GM19468 (cell line): ENCODE measurements around the gene NEGR1.

Experiments used
- ATAC-seq: cut with Tn5 transposase; IDR thresholded peaks from one replicate; pipeline ENCODE4 v1.9.1; 2021; ENCODE audit warnings: mild to moderate bottlenecking, moderate library complexity, moderate number of reproducible peaks; ENCODE audit not compliant: unreplicated experiment; ENCODE audit errors: extremely low read depth

NEGR1 gene

DNA sequence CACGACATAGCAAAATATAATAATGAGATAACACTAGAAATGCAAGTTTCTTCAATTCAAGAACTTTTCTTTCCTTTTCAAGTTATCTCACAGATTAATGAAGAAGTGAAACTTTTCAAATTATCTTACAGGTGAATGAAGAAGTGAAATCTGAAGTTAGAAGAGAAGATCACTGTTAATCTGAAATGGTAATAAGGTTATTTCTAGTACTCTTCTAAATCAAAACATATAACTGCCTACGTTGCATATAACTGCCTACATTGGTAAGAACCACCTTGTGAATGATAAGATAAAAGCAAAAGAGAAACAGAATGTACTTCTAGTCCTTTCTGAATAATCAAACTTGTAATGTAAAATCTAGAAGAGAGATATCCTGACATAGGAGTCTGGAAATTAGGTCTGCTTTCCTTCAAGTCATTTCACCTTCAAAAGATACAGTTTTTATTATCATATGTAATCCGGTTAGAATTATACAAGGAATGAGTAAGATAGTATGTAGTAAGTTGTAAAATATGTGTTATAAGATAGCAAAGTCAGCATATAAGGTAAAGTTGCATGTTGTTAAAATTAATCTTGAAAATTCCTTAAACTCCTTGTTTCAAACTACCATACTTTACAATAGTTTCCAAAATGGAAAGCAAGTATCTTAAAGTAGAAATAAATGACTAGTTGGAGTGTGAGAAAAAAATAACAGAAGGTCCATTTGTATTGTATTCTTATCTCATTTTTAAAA is 679.1 kb downstream of the NEGR1 start:
- ATAC-seq, result no peak

GRCh38 chr1:71600023-71600422 is 682.3 kb downstream of the NEGR1 start:
- no peak for ATAC-seq

DNA sequence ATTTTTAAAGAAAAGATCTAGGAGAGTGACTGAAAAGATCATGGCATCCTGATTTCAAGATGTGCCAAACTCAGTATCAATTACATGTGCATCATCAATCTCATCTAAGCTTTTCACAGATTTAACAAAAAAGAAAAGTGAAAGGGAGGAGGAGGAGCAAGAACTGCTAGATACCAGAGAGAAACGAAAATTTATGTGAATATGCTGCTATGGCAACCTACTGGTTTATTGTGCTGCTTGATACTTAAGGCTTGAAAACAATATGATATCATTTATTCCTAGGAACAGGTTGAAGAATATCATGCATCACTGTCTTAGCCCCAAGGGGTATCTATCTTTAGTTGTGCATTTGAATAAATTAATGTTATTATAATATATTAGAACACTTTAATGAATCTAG is 683.0 kb downstream of the NEGR1 start:
- no peak for ATAC-seq

DNA sequence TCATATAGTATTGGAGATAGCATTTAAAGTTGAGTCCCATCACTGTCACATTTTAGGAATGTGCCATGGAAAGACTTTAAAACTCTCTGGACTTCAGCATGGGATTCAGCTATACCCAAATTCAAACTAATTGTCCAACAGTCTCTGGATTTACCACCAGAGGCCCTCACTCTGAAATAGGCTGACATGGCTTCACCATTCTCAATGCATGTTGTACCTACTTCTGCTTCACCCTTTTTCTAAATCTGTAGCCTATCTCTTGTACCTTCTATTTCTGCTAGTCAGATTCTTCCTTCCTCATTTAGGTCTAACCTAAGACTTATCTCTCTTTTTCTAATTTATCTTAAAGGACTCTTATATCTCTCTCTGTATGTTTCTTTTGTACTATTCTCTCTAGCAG is 688.8 kb downstream of the NEGR1 start:
- no peak for ATAC-seq

- no peak for ATAC-seq
These were observed 689.6 kb downstream of the NEGR1 start for GRCh38 chr1:71592646-71593274.

- no peak for ATAC-seq
These were observed 693.3 kb downstream of the NEGR1 start for GRCh38 chr1:71589005-71589404.

GRCh38 chr1:71587961-71588360 is 694.4 kb downstream of the NEGR1 start:
- no peak for ATAC-seq

DNA sequence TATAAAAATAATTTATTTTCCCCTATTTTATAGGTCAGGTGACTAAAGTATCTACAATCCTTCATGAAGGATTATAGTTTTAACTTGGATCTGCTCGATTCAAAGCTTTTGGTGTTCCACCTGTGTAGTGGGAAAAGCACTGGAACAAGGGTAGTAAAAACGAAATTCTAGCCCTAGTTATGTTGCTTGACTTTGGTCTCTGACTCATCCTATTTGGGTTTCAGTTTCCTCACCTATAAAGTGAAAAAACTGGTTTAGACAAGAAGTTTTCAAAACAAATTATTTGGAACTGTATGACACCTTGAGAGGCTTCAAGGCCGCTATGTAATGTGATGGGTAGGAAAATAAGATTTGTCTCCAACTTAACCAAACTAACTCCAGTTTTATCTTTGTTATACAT is 696.3 kb downstream of the NEGR1 start:
- no peak for ATAC-seq

DNA sequence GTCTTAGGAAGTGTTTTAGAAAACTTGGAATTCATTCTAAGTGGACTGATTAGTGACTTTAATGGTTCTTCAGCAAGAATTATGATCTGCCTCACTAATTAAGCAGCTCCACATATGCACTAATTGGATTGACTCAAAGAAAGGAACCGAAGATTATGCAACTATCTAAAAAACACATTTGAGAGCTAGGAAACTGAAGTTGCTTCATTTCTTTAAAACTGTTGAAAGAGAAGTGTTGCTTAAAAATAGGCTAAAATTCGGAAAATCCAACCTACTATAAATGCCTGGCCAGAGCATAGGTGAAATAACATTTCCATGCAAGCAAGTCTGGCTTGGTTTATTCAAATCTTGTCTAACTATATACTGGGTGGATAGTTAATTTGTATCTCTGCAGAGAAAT is 698.6 kb downstream of the NEGR1 start:
- no peak for ATAC-seq

DNA sequence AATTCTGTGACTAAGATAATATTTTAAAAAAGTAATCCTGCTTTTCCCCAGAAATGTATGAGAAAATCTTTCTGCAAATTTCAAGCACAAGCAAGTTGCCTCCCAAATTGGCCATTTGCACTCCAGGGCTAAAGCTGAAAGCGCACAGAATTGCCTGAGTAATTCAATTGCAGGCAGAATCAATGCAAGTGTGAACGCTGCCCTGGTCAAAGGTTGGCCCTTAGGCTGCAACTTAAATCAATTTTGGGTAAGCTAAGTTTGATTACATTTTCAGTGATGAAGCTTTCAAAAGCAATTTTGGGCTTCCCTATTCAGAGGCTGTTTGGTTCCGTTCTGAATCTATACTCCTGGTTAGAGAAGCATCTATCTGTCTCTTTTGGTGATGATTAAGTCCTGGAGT is 699.7 kb downstream of the NEGR1 start:
- no peak for ATAC-seq

GRCh38 chr1:71577451-71578131 is 704.7 kb downstream of the NEGR1 start:
- no peak for ATAC-seq

DNA sequence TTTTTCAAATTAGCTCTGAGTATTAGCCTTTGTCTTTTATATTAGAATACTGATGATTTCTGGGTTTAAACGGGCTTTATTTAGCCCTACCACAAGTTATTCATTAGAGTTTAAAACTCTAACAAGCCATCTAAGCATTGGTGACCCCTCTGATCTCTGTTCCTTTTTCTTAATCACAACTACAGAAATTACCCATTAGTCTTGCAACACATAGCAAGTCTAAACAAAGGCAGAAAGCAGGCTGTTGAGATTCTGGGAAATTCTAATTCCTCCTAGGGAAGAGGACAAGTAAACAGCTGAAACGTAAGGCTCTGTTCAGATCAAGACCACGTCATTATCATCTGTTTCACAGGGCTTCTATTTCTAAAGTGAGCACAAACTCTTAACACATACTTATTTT is 710.3 kb downstream of the NEGR1 start:
- no peak for ATAC-seq

DNA sequence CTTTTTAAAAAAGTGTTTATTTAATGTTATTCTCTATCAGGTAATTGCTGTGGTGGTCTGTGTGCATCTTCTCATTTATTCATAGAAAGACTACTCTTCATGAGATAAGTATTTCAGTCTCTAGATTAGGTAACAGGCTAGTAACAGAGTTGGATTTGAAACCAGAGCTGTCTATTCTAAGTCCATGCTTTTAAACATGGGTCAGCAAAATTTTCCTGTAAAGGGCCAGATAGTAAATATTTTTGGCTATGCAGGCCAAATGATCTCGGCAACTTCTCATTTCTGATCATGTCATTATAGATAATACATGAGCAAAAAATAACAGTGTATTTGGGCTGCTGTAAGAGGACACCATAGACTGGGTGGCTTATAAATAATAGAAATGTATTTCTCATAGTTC is 715.9 kb downstream of the NEGR1 start:
- ATAC-seq, result no peak

DNA sequence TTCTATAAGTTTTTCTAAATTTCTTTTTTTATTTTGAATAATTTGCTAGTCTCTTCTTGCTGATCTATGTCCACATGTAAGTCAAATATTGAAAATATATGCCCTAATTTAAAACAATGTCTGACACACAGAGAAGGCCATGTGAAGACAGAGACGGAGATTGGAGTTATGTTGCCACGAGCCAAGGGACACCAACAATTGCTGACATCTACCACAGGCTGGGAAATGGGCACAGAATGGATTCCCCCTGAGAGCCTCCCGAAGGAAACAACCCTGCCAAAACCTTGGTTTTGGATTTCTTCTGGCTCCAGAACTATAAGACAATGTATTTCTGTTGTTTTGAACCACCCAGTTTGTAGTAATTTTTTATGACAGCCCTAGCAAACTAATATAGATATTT is 716.5 kb downstream of the NEGR1 start:
- no peak for ATAC-seq

- ATAC-seq, result no peak
These were observed 717.1 kb downstream of the NEGR1 start for GRCh38 chr1:71565262-71565661.

GRCh38 chr1:71562298-71562697 is 720.0 kb downstream of the NEGR1 start:
- ATAC-seq, result no peak

- no peak for ATAC-seq
These were observed 720.6 kb downstream of the NEGR1 start for GRCh38 chr1:71561729-71562128.

DNA sequence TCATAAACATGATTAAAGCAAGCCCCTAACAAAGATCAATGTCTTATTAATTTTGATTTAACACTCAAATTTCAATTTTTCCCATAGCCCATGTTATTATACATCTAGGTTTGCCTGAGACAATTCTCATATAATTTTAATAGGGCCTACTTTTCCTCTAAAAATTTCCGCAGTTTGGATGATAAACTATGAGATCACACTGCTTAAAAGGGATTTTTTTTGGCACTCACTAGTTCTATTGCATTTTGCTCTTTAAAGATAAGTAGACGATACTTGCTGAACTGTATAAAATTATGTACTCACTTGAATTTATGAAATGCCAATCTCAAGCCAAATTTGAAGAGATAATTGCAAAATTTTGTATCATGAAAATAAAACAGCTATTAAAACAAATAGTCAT is 721.1 kb downstream of the NEGR1 start:
- ATAC-seq, result no peak

DNA sequence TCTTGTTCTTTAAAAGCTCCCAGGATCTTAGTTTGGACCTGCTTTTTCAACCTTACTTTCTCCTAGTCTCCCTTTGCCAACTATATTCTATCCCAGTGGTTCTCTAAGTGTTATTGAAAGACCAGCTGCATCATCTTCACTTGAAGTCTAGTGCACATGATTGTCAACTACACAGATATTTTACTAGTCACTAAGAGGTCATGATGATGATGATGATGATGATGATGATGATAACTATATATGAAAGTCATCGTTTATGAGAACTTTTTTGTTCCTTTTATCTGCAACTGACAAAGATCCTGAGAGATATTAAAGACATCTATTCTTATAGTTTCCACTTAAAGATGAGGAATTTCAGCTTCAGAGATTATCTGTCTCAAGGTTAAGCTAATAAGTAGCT is 722.5 kb downstream of the NEGR1 start:
- no peak for ATAC-seq

DNA sequence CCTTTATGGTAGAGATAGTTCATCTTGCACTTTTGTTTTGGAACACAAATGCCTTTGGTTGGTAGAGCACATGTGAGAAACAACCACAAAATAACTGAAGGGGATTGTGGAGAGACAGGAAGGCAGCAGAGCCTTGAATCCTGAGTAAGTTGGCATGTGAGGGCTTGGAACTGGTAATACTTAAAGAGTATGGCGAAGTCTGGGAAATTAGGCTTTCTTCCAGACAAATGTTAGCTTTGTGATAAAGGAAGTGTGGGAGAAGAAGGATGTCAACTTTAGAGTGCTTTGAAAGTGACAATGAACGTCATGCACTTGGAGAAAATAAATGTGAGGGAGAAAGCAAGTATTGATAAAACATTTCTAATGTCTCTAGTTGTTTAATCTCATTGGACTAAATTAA is 725.2 kb downstream of the NEGR1 start:
- ATAC-seq, result no peak

GRCh38 chr1:71548398-71548890 is 733.9 kb downstream of the NEGR1 start:
- no peak for ATAC-seq
